ENCODE data around the gene MLIP. TPM values are rescaled to one million over a fixed set of nuclear protein-coding genes. Genes with fewer than 3 reads are reported as not detected.
"Not testable (repeated sequence)": the region's sequence is repeated elsewhere in the genome, so short reads cannot be mapped to it uniquely, and the experiment has no call there.

Gene MLIP
- total RNA-seq, 4 donors from 2014 or later = 0.42 to 3.5 (median 1.2) TPM

- TF ChIP-seq EP300 (IDR thresholded peaks at IDR 0.05) = no peak
- no peak for TF ChIP-seq POLR2AphosphoS5 (IDR thresholded peaks at IDR 0.05)
- TF ChIP-seq POLR2A (IDR thresholded peaks at IDR 0.05; ENCODE audit: low read depth) = no peak
- TF ChIP-seq CTCF (IDR thresholded peaks at IDR 0.05) = no peak
- Histone ChIP-seq H3K27ac (replicated peaks in 1 of 4) (no peak overlapping the region), H3K9me3 (no peaks in the 10 kb centered on the region), H3K4me3 (no peak overlapping the region), H3K27me3 (no peaks in the 10 kb centered on the region), H3K4me1 (peaks cover 0 to 5% (median 0%) of the 10 kb centered on the region in 4 donors), H3K36me3 (no peaks in the 10 kb centered on the region)
- WGBS = 92% methylated on average over 2 of the region's 2 CpGs
- no peak for DNase-seq (ENCODE audit: extremely low spot score)
- intact Hi-C loops (cut with DNase I) = no loop called here
Measured at GRCh38 chr6:54206510-54206909, 95.3 kb downstream of the MLIP start.

- H3K27ac ChIP-seq (replicated peaks in 1 of 4); intact Hi-C loops (cut with DNase I); H3K27me3 ChIP-seq; H3K36me3 ChIP-seq; H3K4me3 ChIP-seq; H3K9me3 ChIP-seq; H3K4me1 ChIP-seq; DNase-seq (ENCODE audit: extremely low spot score): not testable (repeated sequence)
- 78% methylated on average over 5 of the region's 7 CpGs for WGBS
Measured at GRCh38 chr6:54209983-54210382, 98.7 kb downstream of the MLIP start.

- no peaks in the 10 kb centered on the region for H3K9me3 ChIP-seq
- TF ChIP-seq POLR2A (IDR thresholded peaks at IDR 0.05; ENCODE audit: low read depth) (no peak), POLR2AphosphoS5 (IDR thresholded peaks at IDR 0.05) (no peak), CTCF (IDR thresholded peaks at IDR 0.05) (no peak), EP300 (IDR thresholded peaks at IDR 0.05) (no peak)
- H3K27ac ChIP-seq (replicated peaks in 1 of 4) = no peak overlapping the region
- 80% methylated on average over 1 of the region's 1 CpG for WGBS
- H3K4me3 ChIP-seq = no peak overlapping the region
- H3K36me3 ChIP-seq = no peaks in the 10 kb centered on the region
- intact Hi-C loops (cut with DNase I) = no loop called here
- no peaks in the 10 kb centered on the region for H3K27me3 ChIP-seq
- no peak for DNase-seq (ENCODE audit: extremely low spot score)
- no peaks in the 10 kb centered on the region for H3K4me1 ChIP-seq
Measured at GRCh38 chr6:54214286-54214685, 103.0 kb downstream of the MLIP start.

- TF ChIP-seq POLR2A (IDR thresholded peaks at IDR 0.05; ENCODE audit: low read depth) (no peak), EP300 (IDR thresholded peaks at IDR 0.05) (no peak), CTCF (IDR thresholded peaks at IDR 0.05) (no peak), POLR2AphosphoS5 (IDR thresholded peaks at IDR 0.05) (no peak)
- DNase-seq (ENCODE audit: extremely low spot score) = no peak
- Histone ChIP-seq H3K36me3 (no peaks in the 10 kb centered on the region), H3K9me3 (no peaks in the 10 kb centered on the region), H3K4me1 (no peaks in the 10 kb centered on the region), H3K27me3 (no peaks in the 10 kb centered on the region), H3K27ac (replicated peaks in 1 of 4) (no peak overlapping the region), H3K4me3 (no peak overlapping the region)
- intact Hi-C loops (cut with DNase I) = no loop called here
Measured at GRCh38 chr6:54216336-54216735, 105.1 kb downstream of the MLIP start.

GRCh38 chr6:54217018-54217417, 105.8 kb downstream of the MLIP start:
- TF ChIP-seq CTCF (IDR thresholded peaks at IDR 0.05) (no peak), EP300 (IDR thresholded peaks at IDR 0.05) (no peak), POLR2AphosphoS5 (IDR thresholded peaks at IDR 0.05) (no peak)
- no peaks in the 10 kb centered on the region for H3K9me3 ChIP-seq
- no peaks in the 10 kb centered on the region for H3K36me3 ChIP-seq
- no peaks in the 10 kb centered on the region for H3K4me1 ChIP-seq
- 27% methylated on average over 3 of the region's 3 CpGs for WGBS
- no peak for DNase-seq (ENCODE audit: extremely low spot score)
- no peaks in the 10 kb centered on the region for H3K27me3 ChIP-seq
- H3K27ac ChIP-seq (replicated peaks in 1 of 4) = no peak overlapping the region
- no peak overlapping the region for H3K4me3 ChIP-seq
- intact Hi-C loops (cut with DNase I) = no loop called here
